Stimulated activated CD4-positive, alpha-beta T cell treated with anti-CD3 and anti-CD28 coated beads, Interleukin-2, amount 100 ng/mL, for 48 hours (primary cell): ENCODE measurements around the gene LYPD3.

Source experiments
- DNase-seq, 2 donors: peaks; one replicate each; pipeline ENCODE4 v3.0.0-alpha.2; 2020

LYPD3 gene

GRCh38 chr19:43429395-43429794 is 36.0 kb downstream of the LYPD3 start:
- no peak for DNase-seq

- no peak for DNase-seq
Measured at GRCh38 chr19:43425567-43426392, 39.6 kb downstream of the LYPD3 start.

- no peak for DNase-seq
Measured at GRCh38 chr19:43423779-43424178, 41.6 kb downstream of the LYPD3 start.

GRCh38 chr19:43422689-43423066 is 42.7 kb downstream of the LYPD3 start:
- DNase-seq: no peak

- no peak for DNase-seq
Measured at GRCh38 chr19:43422000-43422688, 43.3 kb downstream of the LYPD3 start.

GRCh38 chr19:43420954-43421353 is 44.5 kb downstream of the LYPD3 start:
- no peak for DNase-seq

- DNase-seq: no peak
Measured at GRCh38 chr19:43416951-43417623, 48.3 kb downstream of the LYPD3 start.

GRCh38 chr19:43414554-43414953 is 50.9 kb downstream of the LYPD3 start, which contains the start of gene TEX101:
TSS of gene TEX101 (plus strand) at chr19:43414890. CDS start at chr19:43415920, 1,030 bp downstream.
- DNase-seq: no peak

GRCh38 chr19:43412441-43412840 is 53.0 kb downstream of the LYPD3 start:
- DNase-seq: no peak
